Measurements from ENCODE around the gene TMEM263.
A peak's percentile ranks its signal among the peaks of the same experiment; 100 is the strongest.

The TMEM263 gene

DNA sequence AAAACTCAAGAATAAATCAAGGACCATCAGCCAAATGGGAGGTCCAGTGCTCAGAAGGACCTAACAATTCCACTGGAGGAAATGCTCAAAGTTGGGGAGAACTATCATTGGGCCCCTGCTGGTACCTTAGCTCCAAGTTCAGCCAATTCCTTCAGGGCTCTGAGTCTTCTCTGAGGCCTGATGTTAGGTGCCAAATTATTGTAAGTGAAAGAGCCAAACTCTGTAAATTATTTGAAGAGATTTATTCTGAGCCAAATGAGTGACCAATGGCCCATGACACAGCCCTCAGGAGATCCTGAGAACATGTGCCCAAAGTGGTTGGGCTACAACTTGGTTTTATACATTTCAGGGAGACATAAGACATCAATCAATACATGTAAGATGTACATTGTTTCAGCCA, 8.2 kb upstream of the TMEM263 start:
- no peak for DNase-seq

DNA sequence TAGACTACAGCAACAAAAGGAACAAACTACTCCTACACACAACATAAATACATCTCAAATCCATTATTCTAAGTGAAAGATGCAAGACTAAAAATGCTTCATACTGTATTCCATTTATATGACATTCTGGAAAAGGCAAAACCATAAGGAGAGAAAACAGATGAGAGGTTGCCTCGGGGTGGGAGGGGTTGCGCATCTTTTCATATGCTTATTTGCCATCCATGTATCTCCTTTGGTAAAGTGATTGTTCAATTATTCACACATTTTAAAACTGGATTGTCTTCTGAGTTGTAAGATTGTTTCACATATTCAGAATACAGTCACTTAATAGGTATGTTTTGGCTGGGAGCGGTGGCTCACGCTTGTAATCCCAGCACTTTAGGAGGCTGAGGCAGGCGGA, 5.1 kb upstream of the TMEM263 start:
- no peak for DNase-seq

DNA sequence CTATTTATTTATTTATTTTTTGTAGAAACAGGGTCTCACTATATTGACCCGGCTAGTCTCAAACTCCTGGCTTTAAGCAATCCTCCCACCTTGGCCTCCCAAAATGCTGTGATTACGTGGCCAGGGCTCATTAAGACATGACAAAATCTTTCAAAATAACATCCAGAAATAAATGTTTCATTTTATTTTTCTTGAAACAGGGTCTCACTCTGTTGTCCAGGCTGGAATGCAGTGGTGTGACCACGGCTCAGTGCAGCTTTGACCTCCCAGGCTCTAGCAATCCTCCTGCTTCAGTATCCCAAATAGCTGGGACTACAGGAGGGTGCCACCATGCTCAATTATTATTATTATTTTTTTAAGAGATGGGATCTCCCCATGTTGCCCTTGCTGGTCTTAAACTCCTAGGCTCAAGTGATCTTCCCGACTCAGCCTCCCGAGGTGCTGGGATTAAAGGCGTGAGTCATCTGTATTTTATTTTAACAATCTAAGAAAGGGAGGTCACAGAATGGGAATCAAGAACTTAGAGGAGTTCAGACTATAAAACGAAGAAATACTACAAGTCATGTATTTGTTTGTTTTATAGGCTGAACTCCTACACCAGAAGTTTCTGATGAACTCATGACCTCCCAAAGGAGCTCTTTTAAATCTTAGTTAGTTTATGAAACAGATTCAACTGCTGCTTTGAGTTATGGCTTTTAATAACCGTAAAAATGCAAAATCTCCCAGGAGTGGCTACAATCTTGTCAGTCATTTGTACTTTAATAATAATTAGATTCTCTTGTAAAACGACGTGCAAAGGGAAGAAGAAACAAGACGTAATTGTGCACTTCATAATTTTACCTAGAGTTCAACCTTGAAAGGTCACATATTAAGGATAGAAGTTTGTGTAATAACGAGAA, 2.1 kb upstream of the TMEM263 start:
- DNase-seq: no peak

DNA sequence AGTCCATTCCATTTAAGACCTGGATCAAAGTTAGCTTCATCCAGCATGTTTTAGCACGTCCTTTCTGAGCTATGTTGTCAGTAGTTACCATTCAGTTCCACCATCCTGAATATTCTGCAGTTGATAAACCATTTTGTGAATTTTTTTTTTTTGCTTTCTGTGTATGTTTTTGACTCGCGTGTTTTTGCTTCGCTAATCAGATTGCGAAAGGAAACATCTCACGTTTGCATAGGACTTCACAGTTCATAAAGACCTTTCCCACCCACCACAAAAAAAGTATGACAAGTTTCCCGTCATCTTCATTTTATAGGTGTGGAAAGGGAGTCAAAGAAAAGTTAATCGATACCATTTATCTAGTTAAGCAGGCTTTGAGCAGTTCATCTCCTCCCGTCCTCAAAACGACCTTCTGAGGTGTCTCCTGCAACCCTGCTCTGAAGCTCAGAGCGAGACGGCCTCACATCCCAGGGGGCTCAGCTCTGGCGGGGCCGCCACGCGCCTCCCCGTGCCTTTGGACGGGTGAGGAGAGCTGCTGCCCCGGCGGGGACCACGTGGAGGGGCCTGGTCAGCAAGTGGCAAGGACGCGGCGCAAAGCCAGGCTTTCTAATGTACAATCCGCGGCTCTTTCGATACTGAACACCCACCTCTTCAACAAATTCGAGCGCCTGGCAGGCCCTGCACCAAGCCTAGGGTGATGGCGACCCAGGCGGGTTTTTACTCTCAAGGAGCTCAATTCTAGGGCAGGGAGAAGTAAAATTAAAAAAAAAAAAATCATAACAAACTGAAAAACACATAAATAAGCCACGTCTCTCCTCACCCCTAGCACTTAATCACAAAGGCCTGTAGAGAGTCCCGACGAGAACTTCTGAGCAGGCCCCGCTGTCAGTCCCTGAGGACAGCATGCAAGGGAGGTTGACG, 988 bp upstream of the TMEM263 start:
- DNase-seq: peak in 22 of 58 donors; percentile 2 to 50 (median 18)

DNA sequence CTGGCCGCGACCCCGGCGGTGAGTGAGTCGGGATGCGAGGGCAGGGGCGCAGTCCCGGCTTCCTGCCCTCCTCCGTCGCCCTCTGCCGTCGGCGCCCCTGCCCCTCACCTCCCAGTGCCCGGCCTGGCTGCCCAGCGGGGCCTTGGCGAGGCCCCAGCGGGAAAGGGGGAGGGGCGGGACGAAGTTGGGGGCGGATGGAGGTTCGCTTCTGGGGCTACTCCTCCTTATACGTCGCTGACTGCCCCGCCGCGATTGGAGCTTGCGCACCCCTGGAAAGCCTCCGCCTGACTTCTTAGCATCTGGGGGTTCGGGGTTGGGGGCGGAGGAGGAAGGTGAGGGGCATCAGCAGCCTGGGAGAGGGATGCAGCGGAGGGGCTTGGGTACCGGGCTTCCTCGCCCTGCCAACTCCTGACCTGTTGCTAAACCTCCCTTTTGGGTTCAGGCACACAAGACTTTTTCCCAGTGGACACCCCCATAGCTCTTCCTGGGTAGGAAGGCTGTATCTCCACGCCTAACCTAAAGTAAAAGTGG, 406 bp downstream of the TMEM263 start:
- DNase-seq: peak in 47 of 58 donors; percentile 12 to 79 (median 56)

DNA sequence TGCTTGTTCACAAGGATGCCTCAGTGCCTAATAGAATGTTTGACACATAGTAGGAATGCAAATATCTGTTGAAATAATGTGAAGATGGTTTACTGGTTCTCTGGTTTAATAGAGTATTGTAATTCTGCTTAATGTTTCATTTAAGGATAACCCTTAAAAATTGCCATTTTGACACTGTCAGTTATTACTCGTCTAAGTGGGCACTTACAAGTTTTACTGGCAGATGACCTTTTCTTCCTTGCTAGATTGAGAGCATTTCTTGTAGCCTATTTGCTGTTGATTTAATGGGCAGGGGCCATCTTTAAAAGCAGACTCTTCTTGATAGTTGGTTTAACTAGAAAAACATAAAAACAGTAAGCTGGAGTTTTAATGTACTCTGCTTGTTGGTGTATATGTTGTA, 1.9 kb downstream of the TMEM263 start:
- DNase-seq: no peak

DNA sequence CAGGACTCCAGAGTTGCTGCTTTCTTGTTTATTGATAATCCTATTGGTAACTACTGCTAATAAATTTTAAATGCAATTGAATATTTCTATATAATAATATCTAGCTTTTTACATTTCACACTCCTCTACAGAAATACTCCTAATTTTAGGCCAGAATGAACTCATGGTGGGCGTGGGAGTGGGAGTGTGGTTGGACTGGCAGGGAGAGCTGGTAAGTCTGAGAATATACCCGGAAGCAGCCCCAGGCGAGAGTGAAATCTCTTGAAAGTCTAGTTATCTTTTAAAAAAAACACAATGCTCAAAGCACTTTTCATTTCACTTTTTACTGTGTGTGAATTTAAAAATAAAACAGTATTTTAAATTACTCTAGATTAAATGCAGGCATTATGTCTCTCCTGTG, 4.7 kb downstream of the TMEM263 start:
- DNase-seq: peak in 10 of 58 donors; percentile 0 to 24 (median 8)

DNA sequence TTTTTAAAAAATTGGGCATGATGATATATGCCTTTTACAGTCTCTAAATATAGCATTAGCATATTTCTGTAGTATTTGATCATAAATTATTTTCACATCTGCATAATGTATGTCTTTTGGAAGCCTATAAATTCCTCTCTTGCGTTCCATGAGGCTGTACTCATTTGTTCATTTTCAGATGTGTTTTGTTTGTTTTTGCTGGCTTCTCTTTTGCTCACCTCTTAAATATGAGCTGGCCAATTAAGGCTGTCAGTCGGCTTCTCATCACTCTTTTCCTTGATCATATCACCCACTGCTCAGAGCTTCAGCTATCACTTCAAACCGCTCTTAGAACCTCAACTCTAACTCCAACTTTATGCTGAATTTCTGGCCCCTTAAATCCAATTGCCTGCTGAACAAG, 6.6 kb downstream of the TMEM263 start:
- no peak for DNase-seq

DNA sequence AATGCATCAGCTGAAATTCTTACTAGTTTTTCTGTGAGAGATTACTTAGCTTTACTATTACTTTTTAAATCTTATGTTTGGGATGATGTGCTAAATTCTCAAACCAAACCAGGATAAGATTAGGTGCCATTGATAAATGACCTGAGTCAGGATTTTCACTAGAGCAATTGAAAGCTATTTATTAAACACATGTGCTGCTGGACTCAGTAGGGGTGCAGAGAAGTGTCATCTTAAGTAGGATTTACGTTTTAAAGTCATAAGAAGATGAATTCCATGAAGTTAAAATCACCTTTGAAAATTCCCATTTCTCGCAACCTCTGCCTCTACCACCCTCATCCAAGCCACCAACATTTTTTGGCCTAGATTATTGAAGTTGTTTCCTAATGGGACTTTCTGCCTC, 8.8 kb downstream of the TMEM263 start:
- DNase-seq: no peak

DNA sequence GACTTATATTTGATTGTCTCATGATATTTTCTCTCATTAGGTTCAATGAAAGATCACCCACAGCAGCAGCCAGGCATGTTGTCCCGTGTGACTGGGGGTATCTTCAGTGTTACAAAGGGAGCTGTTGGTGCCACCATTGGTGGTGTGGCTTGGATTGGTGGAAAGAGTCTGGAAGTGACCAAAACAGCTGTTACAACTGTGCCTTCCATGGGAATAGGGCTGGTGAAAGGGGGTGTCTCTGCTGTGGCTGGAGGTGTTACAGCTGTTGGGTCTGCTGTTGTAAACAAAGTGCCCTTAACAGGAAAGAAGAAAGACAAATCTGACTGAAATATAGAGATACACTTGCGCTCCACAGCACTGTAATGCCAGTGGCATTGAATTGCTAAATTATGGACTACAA, 15.4 kb downstream of the TMEM263 start:
- no peak for DNase-seq

DNA sequence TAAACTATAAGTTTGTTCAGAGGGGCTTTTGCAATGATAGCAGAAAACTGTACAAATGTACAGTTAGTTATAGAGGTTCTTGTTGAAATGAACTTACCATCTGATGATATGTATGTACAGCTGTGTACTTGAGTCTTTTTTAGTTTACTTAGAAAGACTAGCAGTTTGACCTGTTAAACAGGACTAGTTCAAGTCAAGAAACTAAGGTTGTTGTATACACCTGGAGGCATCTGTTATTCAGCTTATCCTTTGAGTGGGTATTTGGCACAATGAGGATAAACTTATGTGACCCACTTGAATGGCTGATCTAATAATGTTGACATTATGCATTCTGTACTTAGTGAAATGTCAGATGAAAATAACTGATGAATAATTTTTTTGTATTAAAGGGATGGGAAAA, 17.8 kb downstream of the TMEM263 start:
- DNase-seq: no peak

DNA sequence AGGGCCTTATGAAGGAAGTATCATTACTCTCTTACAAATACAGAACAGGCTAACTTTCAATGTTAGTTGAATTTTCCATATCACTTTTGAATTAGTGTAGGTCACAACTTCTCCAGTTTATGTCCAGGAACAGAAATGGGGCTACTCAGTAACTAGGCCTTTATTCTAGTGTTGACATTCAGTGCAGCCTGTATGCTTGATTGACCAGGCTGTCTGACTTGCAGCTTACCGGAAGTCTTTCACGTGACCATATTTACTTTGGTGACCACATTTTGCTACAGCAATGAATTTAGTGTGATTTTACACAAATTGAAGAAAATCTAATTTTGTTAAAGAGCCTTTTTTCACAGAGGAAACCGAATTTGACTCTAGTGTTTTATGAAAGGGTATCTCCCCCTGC, 18.8 kb downstream of the TMEM263 start:
- no peak for DNase-seq

DNA sequence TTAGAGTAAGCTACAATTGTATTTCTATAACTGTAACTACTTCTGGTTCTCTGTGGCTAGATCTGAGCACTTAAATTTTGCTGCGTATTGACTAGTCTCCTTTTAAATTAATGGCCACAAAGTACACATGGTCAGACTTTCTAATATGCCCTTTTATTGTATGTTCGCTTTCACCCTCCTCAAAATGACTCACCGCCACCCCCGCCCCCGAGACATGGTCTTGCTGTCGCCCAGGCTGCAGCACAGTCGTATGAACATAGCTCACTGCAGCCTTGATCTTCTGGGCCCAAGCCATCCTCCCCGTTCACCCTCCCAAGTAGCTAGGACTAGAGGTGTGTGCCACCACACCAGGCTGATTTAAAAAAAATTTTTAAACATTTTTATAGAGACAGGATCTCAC, 19.4 kb downstream of the TMEM263 start:
- DNase-seq: no peak

DNA sequence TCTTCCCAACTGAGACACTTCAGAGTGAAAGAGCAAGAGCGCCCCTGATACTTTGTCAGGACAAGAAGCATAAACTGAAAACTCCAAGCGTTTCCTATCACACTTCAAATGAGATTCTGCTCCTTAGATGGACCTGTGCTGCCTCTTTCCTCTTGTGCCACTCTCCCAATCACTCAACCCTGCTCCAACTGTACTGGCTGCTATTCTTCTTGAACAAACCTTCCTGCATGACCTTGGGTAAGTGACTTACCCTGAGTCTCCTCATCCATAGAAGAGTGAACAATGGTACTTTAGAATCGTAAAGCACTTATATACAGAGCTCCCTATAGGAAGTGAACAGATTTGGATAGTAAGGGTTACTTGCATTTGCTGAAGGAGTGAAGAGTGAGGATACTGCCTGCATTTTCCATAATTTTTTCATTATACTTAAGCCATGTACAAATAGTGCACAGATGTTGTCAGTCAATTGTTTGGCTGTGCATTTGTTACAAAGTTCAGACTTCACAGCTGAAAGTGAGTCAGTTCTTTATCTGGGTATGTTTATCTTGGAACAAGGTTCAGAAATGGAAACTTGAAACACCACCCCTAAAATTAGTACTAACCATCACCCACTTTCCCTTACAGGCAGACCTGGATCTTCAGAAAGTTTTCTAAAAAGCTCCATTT, 20.4 kb downstream of the TMEM263 start:
- DNase-seq: no peak

DNA sequence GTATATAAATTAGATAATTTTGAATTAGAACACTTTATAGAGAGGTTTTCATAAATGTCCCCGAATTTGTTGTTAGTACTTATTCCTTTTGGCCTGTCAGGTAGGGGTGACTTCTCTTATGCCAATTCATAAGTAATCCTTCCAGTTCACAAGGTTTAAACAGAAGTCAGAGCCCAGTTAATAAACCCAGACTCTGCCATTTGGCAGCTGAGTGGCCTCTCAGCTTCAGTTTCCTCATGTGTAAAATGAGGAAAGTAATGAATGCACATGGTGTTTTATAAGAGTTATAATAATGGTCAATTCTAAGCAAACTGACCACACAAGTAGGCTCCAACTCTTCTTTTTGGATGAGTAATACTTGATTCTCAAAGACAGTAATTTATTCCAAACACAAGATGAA, 21.0 kb downstream of the TMEM263 start:
- DNase-seq: no peak

DNA sequence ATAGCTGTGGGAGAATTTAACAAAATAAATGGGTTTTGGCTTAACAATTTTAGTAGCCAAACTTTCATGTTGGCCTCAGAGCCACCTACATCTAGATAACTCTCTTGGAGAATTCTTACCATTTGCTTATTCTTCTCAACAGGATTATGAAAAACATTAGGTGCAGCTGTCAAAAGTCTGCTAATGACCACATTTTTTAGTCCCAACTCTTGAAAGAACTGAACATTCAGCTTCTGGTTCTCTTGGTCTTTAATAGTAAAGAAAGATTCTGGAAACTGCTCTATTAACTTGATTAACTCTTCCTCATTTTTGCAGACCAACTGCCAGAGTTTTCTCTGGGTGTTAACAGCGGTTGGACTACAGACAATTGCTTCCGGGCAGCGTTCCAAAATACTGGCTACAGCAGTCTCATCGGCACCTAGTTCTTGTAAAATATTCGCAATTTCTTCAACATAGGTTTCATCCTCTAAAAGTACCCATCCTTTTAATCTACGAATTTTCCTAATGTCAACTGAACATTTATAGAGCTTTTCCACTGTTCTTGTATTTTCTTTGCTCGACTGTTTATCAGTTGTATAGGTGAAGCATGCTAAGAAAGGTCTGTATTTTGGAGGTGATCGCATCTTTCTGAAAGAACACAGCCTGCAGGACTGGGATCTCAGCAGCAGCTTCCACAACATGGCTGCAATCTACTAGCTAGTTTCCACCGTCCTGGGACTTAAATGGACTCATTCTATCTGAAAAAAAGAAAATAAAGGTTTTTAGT, 22.5 kb downstream of the TMEM263 start:
- DNase-seq: peak in 25 of 58 donors; percentile 4 to 57 (median 23)

DNA sequence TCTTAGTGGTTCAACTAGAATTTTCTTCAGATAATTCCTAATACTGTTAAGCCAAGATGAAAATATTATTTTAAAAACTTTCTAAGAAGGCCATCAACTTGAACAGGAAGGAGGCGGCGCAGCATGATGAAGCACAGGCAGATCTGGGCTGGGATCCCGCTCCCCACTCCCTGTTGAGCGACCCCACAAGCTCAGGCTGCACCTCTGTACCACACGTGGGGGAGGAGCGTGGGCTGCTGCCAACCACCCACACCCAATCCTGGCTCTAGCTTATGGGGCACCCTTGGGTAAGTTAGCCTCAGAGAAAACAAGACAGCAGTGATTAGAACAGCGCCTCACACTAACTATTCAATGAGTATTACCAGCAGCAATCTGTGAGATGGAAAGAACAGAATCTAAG, 25.2 kb downstream of the TMEM263 start:
- DNase-seq: no peak

DNA sequence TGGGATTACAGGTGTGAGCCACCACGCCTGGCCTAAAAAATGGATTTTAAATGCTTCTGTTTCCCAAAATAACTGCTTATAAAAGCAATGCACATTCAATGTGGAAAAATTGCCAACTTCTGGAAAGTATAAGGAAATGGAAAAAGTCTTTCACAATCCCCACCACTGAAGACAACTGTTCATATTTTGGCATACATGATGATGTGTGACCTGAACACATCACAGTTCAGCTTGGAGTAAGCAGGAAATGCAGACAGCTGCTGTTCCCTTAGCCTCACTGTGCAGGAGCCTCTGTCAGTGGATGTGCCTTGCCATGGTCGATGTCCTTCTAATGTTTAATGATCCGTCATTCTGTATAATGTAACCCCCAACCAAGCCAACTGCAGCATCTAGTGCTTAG, 26.1 kb downstream of the TMEM263 start:
- no peak for DNase-seq

DNA sequence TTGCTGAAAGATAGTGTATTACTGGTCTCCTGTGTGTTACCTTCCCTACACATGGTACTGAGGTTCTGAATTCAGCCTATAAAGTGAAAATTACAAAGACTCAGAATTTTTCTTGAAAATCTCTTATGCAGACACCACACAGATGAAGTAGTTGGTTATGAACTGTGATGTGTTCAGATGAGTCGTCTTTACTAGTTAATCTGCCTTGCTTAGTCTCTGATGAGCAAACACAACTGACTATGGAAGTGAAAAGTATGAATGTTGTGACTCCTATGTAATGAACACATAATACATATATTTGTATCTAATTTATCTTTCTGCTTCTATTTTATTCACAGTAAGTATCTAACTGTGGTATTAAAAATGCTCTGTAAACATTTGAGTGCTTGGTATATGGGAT, 26.5 kb downstream of the TMEM263 start:
- DNase-seq: no peak

DNA sequence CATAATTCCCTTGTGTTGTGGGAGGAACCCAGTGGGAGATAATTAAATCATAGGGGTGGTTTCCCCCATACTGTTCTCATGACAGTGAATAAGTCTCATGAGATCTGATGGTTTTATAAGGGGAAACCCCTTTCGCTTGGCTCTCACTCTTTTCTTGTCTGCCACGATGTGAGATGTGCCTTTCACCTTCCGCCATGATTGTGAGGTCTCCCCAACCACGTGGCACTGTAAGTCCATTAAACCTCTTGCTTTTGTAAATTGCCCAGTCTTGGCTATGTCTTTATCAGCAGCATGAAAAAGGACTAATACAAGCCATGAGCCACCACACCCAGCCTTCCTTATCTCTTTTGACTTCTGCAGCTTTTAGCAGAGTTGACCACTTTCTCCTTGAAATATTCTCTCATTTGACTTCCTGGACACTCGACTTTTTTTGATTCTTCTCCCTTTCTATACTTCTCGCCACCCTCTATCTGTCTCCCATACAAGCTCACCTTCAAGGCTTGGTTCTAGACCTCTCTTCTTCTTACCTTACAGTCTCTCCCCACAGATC, 29.0 kb downstream of the TMEM263 start:
- DNase-seq: no peak
